Tibial nerve (tissue), 4 donors: ENCODE measurements around the gene ENOX1.

ENCODE experiments used
- EP300 ChIP-seq, 2 donors: sonication (generic); formaldehyde crosslinking; IDR thresholded peaks; one replicate each; pipeline ENCODE4 v1.6.1; 2017; ENCODE audit warnings: antibody characterized with exemption in 2 of 2, mild to moderate bottlenecking in 1 of 2
- POLR2A ChIP-seq, 2 donors: fragments of 450-650 bp; IDR thresholded peaks; one replicate each; pipeline ENCODE4 v1.6.1; 2017; ENCODE audit warnings: antibody characterized with exemption in 2 of 2, mild to moderate bottlenecking in 2 of 2, moderate library complexity in 2 of 2
- TF ChIP-seq, protein P1 (sequence below), 5 experiments: fragments of 200-600 bp in 3 of 5; fragments of 450-650 bp in 2 of 5; sonication (generic) in 3 of 5; IDR thresholded peaks; one replicate each; pipeline ENCODE4 v1.5.1; 2016 to 2019; ENCODE audit warnings: antibody characterized with exemption in 5 of 5, mild to moderate bottlenecking in 3 of 5, moderate library complexity in 2 of 5

DNA sequence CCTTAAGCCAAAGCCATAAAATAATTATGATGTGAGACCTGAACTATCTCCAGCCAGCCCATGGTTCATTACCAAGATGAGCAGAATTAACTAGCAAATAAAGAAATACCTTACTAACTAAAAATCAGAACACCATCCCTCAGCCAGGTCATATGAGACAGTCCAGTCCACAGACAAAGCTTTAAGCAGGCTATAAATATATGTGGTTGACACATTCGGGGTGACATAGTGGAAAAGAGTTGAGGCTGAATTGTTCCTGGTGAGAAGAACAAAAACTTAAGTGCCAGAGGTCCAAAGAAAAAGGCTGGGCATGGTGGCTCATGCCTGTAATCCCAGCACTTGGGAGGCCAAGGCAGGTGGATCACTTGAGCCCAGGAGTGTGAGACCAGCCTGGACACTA is 30.9 kb downstream of the ENOX1 start:
- TF ChIP-seq, protein P1, sequence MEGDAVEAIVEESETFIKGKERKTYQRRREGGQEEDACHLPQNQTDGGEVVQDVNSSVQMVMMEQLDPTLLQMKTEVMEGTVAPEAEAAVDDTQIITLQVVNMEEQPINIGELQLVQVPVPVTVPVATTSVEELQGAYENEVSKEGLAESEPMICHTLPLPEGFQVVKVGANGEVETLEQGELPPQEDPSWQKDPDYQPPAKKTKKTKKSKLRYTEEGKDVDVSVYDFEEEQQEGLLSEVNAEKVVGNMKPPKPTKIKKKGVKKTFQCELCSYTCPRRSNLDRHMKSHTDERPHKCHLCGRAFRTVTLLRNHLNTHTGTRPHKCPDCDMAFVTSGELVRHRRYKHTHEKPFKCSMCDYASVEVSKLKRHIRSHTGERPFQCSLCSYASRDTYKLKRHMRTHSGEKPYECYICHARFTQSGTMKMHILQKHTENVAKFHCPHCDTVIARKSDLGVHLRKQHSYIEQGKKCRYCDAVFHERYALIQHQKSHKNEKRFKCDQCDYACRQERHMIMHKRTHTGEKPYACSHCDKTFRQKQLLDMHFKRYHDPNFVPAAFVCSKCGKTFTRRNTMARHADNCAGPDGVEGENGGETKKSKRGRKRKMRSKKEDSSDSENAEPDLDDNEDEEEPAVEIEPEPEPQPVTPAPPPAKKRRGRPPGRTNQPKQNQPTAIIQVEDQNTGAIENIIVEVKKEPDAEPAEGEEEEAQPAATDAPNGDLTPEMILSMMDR (IDR thresholded peaks at IDR 0.05): no peak
- TF ChIP-seq EP300 (IDR thresholded peaks at IDR 0.05) (no peak), POLR2A (IDR thresholded peaks at IDR 0.05) (no peak)
